Right lobe of liver (tissue), 4 donors: Measurements from ENCODE around the gene P4HA3.

Experiments
- CTCF ChIP-seq, 4 donors: fragments of 200-600 bp in 3 of 4; fragments of 450-650 bp in 1 of 4; IDR thresholded peaks; one replicate each; pipeline versions ENCODE4 v1.5.1 to v1.8.0; 2016 to 2022; ENCODE audit warnings: antibody characterized with exemption in 4 of 4, mild to moderate bottlenecking in 2 of 4
- POLR2A ChIP-seq: fragments of 450-650 bp; IDR thresholded peaks from one replicate; pipeline ENCODE4 v1.6.1; 2017; ENCODE audit warnings: antibody characterized with exemption, mild to moderate bottlenecking
- donor health status: DM: no; HTN: no; CAD: no.
- donor health status: DM: no; HTN: no; CAD: no.
- donor health status: DM: no; HTN: yes; CAD: no.

GRCh38 chr11:74288161-74288560 lies 23.3 kb downstream of the P4HA3 start:
- TF ChIP-seq POLR2A (no peak), CTCF (IDR thresholded peaks at IDR 0.05) (no peak)
